AG04450 (cell line): ENCODE measurements around the gene RMC1. TPM values are rescaled to one million over a fixed set of nuclear protein-coding genes. Genes with fewer than 3 reads are reported as not detected.

ENCODE experiments used
- CTCF ChIA-PET: fragments of 300-600, 350-600 bp; formaldehyde crosslinking; extraction: SDS; loops from one replicate; lab custom pipeline; 2022; ENCODE audit warnings: antibody characterized with exemption, inconsistent platforms; lab: Charles Lee
- POLR2A ChIA-PET: fragments of 350-600 bp; formaldehyde crosslinking; extraction: SDS; loops from one replicate; lab custom pipeline; 2021; ENCODE audit warnings: antibody characterized with exemption, inconsistent platforms; lab: Yijun Ruan, JAX
- DNase-seq: peaks from one replicate; pipeline ENCODE4 v3.0.0-alpha.2; 2011; ENCODE audit warnings: low read depth, low spot score
- H3K27ac ChIP-seq: one replicate; pipeline ENCODE4 v1.5.1; 2012; ENCODE audit warnings: low read depth, low read length, control low read depth
- H3K27me3 ChIP-seq: one replicate; pipeline ENCODE4 v1.6.0; 2012; ENCODE audit warnings: low read length; ENCODE audit not compliant: control insufficient read depth, insufficient read depth
- H3K4me3 ChIP-seq: 2 replicates; pipeline ENCODE4 v1.5.1; 2011; ENCODE audit warnings: mild to moderate bottlenecking, low read depth, low read length, control low read depth
- H3K9me3 ChIP-seq: 2 replicates; pipeline ENCODE4 v1.5.1; 2012; ENCODE audit warnings: low read length; ENCODE audit not compliant: control insufficient read depth, insufficient read depth
- polyA plus RNA-seq: library from polyadenylated mRNA; depleted of rRNA; stranded (reverse); fragments of >200 nt; gene quantifications from 2 replicates; pipeline ENCODE4 v1.2.3, GENCODE V29; 2011
- TF ChIP-seq, protein P1 (sequence below): IDR thresholded peaks from 2 replicates; pipeline ENCODE4 v1.5.1; 2011; ENCODE audit warnings: low read depth, low read length, control low read depth, inconsistent platforms

RMC1 gene
- polyA plus RNA-seq, 1 experiment = 16.3 TPM

DNA sequence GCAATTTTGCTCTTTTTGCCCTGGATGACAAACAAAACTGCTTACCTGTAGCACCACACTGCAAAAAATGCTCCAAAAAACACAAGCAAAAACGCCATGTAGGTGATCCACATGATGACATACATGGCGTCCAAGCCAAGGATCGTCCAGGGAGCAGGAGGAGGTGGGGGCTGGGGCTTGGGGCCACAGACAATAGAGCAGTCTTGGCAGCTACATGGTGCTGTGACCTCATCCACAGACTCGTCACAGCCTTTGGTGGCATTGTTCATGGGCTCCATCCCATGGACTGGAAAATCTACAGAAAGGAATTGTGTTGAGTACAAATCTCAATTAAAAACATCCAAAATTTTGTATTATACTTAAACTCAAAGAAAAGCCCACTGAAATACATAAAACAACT lies 56.9 kb downstream of the RMC1 start:
- POLR2A ChIA-PET = no interaction called here
- no peaks in the 10 kb centered on the region for H3K27me3 ChIP-seq
- CTCF ChIA-PET = no interaction called here

DNA sequence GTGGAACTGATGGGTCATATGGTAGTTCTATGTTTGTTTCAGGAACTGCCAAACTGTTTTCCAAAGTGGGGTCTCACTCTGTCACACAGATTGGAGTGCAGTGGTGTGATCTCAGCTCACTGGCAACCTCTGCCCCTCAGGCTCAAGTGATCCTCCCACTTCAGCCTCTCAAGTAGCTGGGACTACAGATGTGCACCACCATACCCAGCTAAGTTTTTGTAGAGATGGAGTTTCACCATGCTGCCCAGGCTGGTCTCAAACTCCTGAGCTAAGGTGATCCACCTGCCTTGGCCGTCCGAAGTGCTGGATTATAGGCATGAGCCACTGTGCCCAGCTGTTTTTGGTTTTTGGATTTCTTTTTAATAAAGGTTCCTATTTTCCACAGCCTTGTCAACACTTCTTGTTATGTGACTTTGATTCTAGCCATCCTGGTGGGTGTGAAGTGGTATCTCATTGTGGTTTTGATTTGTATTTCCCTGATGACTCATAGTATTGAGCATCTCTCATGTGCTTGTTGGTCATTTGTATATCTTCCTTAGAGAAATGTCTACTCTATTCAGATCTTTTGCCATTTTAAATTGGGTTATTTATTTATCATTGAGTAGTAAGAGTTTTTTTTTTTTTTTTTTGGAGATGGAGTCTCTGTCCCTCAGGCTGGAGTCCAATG lies 60.2 kb downstream of the RMC1 start:
- no peak overlapping the region for H3K27ac ChIP-seq
- TF ChIP-seq, protein P1, sequence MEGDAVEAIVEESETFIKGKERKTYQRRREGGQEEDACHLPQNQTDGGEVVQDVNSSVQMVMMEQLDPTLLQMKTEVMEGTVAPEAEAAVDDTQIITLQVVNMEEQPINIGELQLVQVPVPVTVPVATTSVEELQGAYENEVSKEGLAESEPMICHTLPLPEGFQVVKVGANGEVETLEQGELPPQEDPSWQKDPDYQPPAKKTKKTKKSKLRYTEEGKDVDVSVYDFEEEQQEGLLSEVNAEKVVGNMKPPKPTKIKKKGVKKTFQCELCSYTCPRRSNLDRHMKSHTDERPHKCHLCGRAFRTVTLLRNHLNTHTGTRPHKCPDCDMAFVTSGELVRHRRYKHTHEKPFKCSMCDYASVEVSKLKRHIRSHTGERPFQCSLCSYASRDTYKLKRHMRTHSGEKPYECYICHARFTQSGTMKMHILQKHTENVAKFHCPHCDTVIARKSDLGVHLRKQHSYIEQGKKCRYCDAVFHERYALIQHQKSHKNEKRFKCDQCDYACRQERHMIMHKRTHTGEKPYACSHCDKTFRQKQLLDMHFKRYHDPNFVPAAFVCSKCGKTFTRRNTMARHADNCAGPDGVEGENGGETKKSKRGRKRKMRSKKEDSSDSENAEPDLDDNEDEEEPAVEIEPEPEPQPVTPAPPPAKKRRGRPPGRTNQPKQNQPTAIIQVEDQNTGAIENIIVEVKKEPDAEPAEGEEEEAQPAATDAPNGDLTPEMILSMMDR = no peak
- DNase-seq = no peak
- no peaks in the 10 kb centered on the region for H3K27me3 ChIP-seq
- H3K9me3 ChIP-seq = no peaks in the 10 kb centered on the region
- ChIA-PET POLR2A (interaction anchor here (0.7 to 1.1 kb wide), 2 partner anchors 18 to 51 kb away, joined by 3 to 6 read pairs; no protein-coding TSS in a partner anchor), CTCF (interaction anchor here (0.6 kb wide), 1 partner anchor 1524 kb away, joined by 3 read pairs; no protein-coding TSS in a partner anchor)
- no peak overlapping the region for H3K4me3 ChIP-seq

More for the DNA sequence above, 56.9 kb downstream of the RMC1 start:
- H3K4me3 ChIP-seq = no peak overlapping the region
- TF ChIP-seq, protein P1 = no peak
- DNase-seq = no peak
- no peak overlapping the region for H3K27ac ChIP-seq
- no peaks in the 10 kb centered on the region; the same call in 1 of the 2 replicates for H3K9me3 ChIP-seq

DNA sequence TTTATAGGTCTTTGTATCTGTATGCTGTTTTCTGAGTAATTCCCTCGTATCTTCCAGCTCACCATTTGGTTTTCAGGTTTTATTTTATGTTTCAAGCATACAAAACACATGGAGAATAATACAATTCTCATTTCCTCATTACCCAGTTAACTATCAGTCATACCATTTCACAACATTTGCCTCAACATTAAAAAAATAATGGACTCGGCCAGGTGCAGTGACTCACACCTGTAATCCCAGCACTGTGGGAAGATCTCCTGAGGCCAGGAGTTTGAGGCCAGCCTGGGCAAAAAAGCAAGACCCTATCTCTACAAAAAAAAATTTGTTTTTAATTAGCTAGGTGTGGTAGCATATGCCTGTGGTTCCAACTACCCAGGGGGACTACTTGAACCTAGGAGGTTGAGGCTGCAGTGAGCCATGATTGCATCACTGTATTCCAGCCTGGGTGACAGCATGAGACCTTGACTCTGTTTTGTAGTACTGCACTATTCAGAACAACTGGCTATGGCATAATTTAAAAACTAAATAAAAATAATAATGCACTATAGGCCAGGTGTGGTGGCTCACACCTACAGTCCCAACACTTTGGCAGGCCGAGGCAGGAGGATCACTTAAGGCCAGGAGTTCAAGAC lies 62.7 kb downstream of the RMC1 start:
- H3K9me3 ChIP-seq = no peaks in the 10 kb centered on the region
- no peaks in the 10 kb centered on the region for H3K27me3 ChIP-seq
- TF ChIP-seq, protein P1 = no peak
- no peak for DNase-seq
- no peak overlapping the region for H3K4me3 ChIP-seq
- ChIA-PET CTCF (no interaction called here), POLR2A (no interaction called here)
- H3K27ac ChIP-seq = no peak overlapping the region

DNA sequence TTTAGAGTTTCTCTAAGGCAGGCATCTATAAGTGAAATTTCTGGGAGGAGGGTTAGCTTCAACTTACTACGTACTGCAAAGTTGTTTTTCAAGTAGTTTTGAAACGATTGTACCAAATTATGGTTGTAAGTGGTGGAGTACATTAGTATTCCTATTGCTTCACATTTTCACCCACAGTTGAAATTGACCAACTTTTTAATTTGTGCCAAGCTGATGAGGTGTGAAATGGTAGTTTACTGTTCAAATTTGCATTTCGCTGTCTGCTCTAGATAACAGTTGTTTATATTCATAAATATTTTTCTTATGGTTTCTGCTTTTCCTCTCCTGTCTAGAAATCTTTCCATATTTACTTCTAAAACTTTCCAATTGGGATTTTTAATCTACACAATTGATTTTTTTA lies 64.4 kb downstream of the RMC1 start:
- DNase-seq = no peak
- TF ChIP-seq, protein P1 = no peak
- CTCF ChIA-PET = no interaction called here
- H3K9me3 ChIP-seq = no peaks in the 10 kb centered on the region
- H3K4me3 ChIP-seq = no peak overlapping the region
- H3K27me3 ChIP-seq = no peaks in the 10 kb centered on the region
- POLR2A ChIA-PET = no interaction called here
- H3K27ac ChIP-seq = no peak overlapping the region
